GM12891 (cell line): Measurements from ENCODE around the gene TENM3.

Experiments used
- PAX5 ChIP-seq: IDR thresholded peaks from 2 replicates; pipeline ENCODE4 v1.6.1; 2011; ENCODE audit warnings: low read length, moderate library complexity, mild to moderate bottlenecking; ENCODE audit not compliant: insufficient read depth, severe bottlenecking
- POLR2A ChIP-seq: IDR thresholded peaks from 2 replicates; pipeline ENCODE4 v1.6.1; 2011; ENCODE audit warnings: low read depth, low read length, control low read depth
- POLR2AphosphoS5 ChIP-seq: IDR thresholded peaks from 2 replicates; pipeline ENCODE4 v1.6.1; 2011; ENCODE audit warnings: low read depth, low read length, control low read depth
- POU2F2 ChIP-seq: IDR thresholded peaks from 2 replicates; pipeline ENCODE4 v1.6.1; 2011; ENCODE audit warnings: low read depth, mild to moderate bottlenecking, control low read depth, low read length, moderate library complexity
- SPI1 ChIP-seq: IDR thresholded peaks from 2 replicates; pipeline ENCODE4 v1.6.1; 2011; ENCODE audit warnings: low read depth, low read length, control low read depth
- TAF1 ChIP-seq: IDR thresholded peaks from 2 replicates; pipeline ENCODE4 v1.6.1; 2011; ENCODE audit warnings: low read depth, low read length, control low read depth

- TF ChIP-seq POLR2A (no peak), TAF1 (no peak), POLR2AphosphoS5 (no peak), PAX5 (no peak), SPI1 (no peak), POU2F2 (no peak)
Observed at GRCh38 chr4:182236186-182236585, 7.0 kb upstream of the TENM3 start.
